Chondrocyte (in vitro differentiated cells): ENCODE results near the gene KIF4B. TPM values are rescaled to one million over a fixed set of nuclear protein-coding genes. Genes with fewer than 3 reads are reported as not detected.
A peak's percentile ranks its signal among the peaks of the same experiment; 100 is the strongest.

Source experiments
- DNase-seq: peaks from one replicate; pipeline ENCODE4 v3.0.0; 2021; ENCODE audit warnings: mixed read lengths, low spot score
- H3K27ac Mint-ChIP-seq: one replicate; pipeline ENCODE4 v1.8.0; 2021; ENCODE audit warnings: mild to moderate bottlenecking, moderate library complexity, mixed read lengths; ENCODE audit not compliant: unreplicated experiment
- H3K27me3 Mint-ChIP-seq: 2 replicates; pipeline ENCODE4 v1.8.0; 2021; ENCODE audit warnings: low read depth, mixed read lengths
- H3K36me3 Mint-ChIP-seq: 2 replicates; pipeline ENCODE4 v1.8.0; 2021; ENCODE audit warnings: low read depth, mixed read lengths
- H3K4me1 Mint-ChIP-seq: 2 replicates; pipeline ENCODE4 v1.8.0; 2021; ENCODE audit warnings: low read depth, mild to moderate bottlenecking, mixed read lengths
- H3K4me3 Mint-ChIP-seq: one replicate; pipeline ENCODE4 v1.8.0; 2021; ENCODE audit warnings: mild to moderate bottlenecking, moderate library complexity, mixed read lengths; ENCODE audit not compliant: unreplicated experiment
- H3K9me3 Mint-ChIP-seq: 2 replicates; pipeline ENCODE4 v1.8.0; 2021; ENCODE audit warnings: low read depth, mixed read lengths
- CTCF ChIP-seq: fragments of 200-600 bp; sonication (generic); IDR thresholded peaks from 2 replicates; pipeline ENCODE4 v1.5.0; 2021; ENCODE audit warnings: antibody characterized with exemption, mild to moderate bottlenecking, moderate library complexity
- long read RNA-seq: library from polyadenylated mRNA; stranded (forward); transcript quantifications from one replicate; pipeline ENCODE4 v2.0.0, GENCODE V29; 2021
- total RNA-seq: library from RNA; stranded (reverse); gene quantifications from 3 replicates; pipeline ENCODE4 v1.2.1, GENCODE V29; 2021

Gene KIF4B
- total RNA-seq, result 0.07 TPM in 1 of 3 replicates, not detected in the others
- long read RNA-seq, result 0 reads

DNA sequence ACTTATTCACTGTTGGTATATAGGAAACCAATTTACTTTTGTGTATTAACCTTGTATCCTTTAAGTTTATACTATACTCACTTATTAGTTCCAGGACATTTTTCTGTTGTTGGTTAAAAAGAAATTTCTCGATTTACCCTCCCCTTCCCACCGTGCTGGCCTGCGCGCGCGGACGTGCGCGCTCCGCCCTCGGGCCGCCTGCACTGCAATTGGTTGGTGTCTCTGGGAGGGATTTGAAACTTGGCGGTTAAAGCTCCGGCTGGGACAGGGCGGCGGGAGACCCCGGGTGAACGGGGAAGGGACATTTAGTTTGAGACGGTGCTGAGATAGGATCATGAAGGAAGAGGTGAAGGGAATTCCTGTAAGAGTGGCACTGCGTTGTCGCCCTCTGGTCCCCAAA, at the start of gene KIF4B:
Gene KIF4B, plus strand, starts transcription at position 230 of the 400 bp plus-strand sequence. Its CDS starts 105 bp downstream, at position 335.
- Mint-ChIP-seq H3K4me1 (no peaks in the 10 kb centered on the region), H3K36me3 (peaks cover 1% of the 10 kb centered on the region), H3K9me3 (peaks cover 9% of the 10 kb centered on the region), H3K27ac (no peak within 1 kb of the TSS), H3K4me3 (no peak within 1 kb of the TSS), H3K27me3 (peaks cover 45% of the 10 kb centered on the region)
- no peak for DNase-seq
- no peak for TF ChIP-seq CTCF

- no peak for TF ChIP-seq CTCF
- H3K27ac Mint-ChIP-seq, result no peak overlapping the region
- peaks cover 7% of the 10 kb centered on the region for H3K36me3 Mint-ChIP-seq
- no peaks in the 10 kb centered on the region for H3K27me3 Mint-ChIP-seq
- no peak for DNase-seq
- no peaks in the 10 kb centered on the region for H3K9me3 Mint-ChIP-seq
- H3K4me3 Mint-ChIP-seq, result no peak overlapping the region
- peaks cover 4% of the 10 kb centered on the region for H3K4me1 Mint-ChIP-seq
These were observed 47.3 kb upstream of the KIF4B start for GRCh38 chr5:154966081-154966841.

DNA sequence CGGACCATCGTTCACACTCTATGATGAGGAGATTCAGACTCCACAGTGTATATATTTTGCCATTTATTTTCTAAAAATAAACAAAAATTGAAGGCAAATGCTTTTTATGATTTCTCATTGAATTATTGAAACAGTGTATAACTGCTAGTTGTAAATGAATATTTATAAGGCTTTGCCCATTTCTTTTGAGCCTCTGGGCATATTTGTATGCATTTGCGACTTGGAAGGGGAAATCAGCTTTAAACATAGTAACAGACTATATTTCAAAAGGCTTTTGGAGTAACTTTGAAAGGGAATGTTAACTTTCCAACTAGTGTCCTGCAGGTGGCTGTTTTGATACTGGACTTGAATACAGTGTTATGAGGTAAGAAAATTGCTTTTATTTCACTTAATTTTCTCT, 46.7 kb upstream of the KIF4B start:
- H3K4me3 Mint-ChIP-seq, result no peak overlapping the region
- H3K27ac Mint-ChIP-seq, result no peak overlapping the region

DNA sequence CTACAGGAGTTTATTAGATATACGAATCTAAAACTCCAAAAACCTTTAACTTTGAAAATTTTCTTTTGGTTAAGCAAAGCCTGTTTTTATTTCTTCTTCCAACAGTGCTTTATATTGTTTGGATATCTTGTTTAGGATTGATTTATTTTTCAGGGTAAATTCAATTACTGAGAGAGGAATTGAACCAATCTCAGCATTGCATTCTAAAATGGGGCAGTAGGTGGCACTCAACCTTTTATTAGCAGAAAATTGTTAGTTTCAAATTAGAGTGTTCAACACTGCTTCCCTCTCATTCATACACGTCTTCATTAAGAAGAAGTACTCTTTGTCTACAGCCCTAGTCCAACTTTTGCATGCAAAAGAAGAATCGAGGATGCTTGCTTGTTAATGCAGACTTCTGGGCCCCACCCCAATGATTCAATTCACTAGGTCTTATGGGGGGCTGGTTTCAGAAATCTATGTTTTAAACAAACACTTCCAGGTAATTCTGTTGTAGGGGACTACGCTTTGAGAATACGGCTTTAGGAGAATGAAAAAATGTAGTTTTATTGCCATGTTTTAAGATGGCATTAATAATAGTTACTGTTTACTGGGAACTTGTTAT, 46.0 kb upstream of the KIF4B start:
- Mint-ChIP-seq H3K4me3 (no peak overlapping the region), H3K9me3 (no peaks in the 10 kb centered on the region), H3K36me3 (peaks cover 7% of the 10 kb centered on the region), H3K4me1 (peaks cover 7% of the 10 kb centered on the region), H3K27ac (no peak overlapping the region), H3K27me3 (no peaks in the 10 kb centered on the region)
- no peak for DNase-seq
- peak; percentile 80 for TF ChIP-seq CTCF

More for the DNA sequence above, 46.7 kb upstream of the KIF4B start:
- no peak for TF ChIP-seq CTCF
- DNase-seq, result no peak
- Mint-ChIP-seq H3K4me1 (peaks cover 7% of the 10 kb centered on the region), H3K9me3 (no peaks in the 10 kb centered on the region), H3K27me3 (no peaks in the 10 kb centered on the region), H3K36me3 (peaks cover 7% of the 10 kb centered on the region)

GRCh38 chr5:154968953-154969352, 44.6 kb upstream of the KIF4B start:
- H3K27ac Mint-ChIP-seq, result no peak overlapping the region
- DNase-seq, result no peak
- no peak for TF ChIP-seq CTCF
- peaks cover 7% of the 10 kb centered on the region for H3K4me1 Mint-ChIP-seq
- no peak overlapping the region for H3K4me3 Mint-ChIP-seq
- H3K36me3 Mint-ChIP-seq, result peaks cover 7% of the 10 kb centered on the region
- no peaks in the 10 kb centered on the region for H3K9me3 Mint-ChIP-seq
- no peaks in the 10 kb centered on the region for H3K27me3 Mint-ChIP-seq
